ENCODE results near the gene LMF1.

The LMF1 gene

GRCh38 chr16:970766-971581, at the start of gene LMF1:
LMF1 (minus strand) TSS chr16:970984; CDS start chr16:970980, 4 bp downstream.
- ATAC-seq (peak; percentile 84), DNase-seq (peak; percentile 97)

- no peak for DNase-seq
- ATAC-seq = no peak
Observed at GRCh38 chr16:1020091-1020399, 49.3 kb upstream of the LMF1 start.

- no peak for DNase-seq
- no peak for ATAC-seq
Observed at GRCh38 chr16:1019231-1020090, 48.7 kb upstream of the LMF1 start.

- ATAC-seq (no peak), DNase-seq (no peak)
Observed at GRCh38 chr16:1018447-1019198, 47.8 kb upstream of the LMF1 start.

DNA sequence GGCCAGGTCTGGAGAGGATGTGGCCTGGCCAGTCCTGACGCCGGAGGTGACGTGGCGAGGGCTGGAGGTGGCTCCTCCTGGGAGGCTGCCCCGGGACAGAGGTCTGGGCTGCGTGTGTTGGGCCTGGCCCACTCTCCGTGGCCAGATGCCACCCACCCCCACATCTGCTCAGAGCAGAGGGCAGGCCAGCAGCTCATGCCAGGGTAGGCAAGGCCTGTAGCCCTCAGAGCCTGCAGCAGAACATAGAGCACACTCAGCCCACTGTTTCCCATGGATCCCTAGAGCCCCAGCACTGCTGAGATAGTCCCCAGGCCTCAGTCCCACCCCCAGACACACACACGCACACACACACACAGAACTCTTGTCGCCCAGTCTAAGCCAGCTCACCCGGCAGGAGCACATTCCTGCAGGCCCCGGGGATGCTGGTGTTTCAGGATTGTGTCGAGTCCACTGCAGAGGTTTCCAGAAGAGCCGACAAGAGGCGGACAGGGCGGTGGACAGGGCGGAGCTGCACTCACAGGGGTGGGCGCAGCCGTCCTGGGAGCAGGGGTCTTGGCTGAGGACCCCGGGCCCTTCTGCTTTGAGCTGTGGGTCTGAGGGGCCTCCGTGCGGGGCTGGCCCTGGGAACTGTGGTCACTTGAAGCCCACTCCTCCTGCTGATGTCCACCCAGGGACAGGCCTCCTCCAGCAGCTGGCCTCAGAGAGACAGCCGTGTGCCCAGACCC, 44.1 kb upstream of the LMF1 start:
- no peak for DNase-seq
- ATAC-seq = no peak

DNA sequence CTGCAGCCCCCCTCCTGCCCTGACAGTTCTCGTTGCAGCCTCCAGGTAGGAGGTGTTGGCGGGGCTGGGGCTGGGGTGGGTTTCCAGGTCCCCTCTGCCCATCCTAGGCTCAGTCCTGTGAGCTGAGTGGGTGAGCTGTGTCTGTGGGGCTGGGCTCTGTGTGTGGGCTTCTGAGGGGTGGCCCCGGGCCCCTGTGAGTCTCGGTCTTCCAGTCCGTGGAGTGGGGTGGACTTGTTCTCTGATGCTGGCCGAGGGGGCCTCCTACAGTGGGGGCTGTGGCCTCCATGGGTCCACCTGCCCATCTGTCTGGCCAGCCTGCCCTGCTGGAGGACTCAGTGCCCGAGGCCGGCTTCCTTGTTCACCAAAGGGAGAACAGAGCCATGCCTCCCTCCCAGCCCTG, 43.4 kb upstream of the LMF1 start:
- DNase-seq (no peak), ATAC-seq (no peak)

DNA sequence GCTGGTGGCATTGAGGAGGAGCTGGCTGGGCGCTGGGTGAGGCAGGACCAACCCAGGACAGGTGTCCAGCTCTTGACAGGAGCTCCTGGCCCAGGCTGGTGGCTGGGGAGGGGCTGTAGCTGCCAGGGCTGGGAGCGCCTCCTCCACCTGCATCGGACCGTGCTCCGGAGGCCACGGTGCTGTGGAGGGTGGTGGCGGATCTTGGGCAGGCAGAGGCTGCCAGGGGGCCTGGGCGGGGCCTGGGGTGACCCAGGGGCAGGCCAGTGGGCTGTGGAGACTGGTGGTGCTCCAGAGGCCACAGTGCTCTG, 42.8 kb upstream of the LMF1 start:
- no peak for DNase-seq
- ATAC-seq = no peak

- no peak for ATAC-seq
- no peak for DNase-seq
Observed at GRCh38 chr16:1012722-1013592, 42.2 kb upstream of the LMF1 start.

DNA sequence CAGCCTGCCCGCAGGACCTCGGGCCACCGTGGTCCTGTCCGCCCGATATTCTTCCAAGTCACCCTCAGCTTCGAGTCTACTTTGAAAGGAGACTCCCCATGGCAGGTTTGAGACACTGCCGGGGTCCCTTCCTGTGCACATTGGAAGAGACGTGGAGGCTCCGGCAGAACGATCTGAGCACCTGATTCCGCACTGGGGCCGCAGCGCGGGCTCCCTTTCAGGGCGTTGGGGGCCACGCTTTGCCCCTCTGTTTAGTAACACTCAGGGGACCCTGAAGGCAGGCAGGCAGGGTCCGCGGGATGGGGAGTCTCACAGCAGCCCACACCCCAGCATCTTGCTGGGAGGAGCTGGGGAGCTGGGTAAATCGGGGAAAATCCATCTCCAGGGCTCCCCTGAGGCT, 41.4 kb upstream of the LMF1 start:
- no peak for ATAC-seq

DNA sequence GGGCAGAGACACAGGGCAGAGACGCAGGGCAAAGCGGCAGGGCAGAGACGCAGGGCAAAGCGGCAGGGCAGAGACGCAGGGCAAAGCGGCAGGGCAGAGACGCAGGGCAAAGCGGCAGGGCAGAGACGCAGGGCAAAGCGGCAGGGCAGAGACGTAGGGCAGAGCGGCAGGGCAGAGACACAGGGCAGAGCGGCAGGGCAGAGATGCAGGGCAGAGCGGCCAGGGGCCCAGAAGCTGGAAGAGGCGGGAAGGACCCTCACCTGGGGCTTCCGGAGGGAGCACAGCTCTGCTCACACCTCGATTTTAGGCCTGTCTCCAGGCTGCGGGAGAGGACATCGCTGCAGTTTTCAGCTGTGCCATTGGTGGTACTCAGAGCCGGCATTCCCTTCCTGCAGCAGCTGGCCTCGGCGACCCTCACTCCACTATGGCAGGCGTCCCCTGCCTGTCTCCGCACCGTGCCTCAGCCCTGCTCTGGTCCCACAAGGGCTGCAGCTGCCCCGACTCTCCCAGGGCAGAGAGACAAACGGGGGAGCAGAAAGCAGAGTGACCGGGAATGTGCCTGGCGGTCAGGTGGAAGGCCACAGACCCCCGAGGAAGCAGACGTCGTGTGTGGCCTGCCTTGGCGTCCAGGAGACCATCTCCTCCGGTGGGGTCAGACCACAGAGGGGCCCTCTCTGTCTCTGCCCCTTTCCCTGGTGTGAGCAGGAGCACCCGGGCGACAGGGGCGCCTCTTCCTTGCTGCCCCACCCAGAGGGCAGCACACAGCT, 40.7 kb upstream of the LMF1 start:
- no peak for ATAC-seq
- no peak for DNase-seq

More for the DNA sequence above, 41.4 kb upstream of the LMF1 start:
- DNase-seq = no peak

DNA sequence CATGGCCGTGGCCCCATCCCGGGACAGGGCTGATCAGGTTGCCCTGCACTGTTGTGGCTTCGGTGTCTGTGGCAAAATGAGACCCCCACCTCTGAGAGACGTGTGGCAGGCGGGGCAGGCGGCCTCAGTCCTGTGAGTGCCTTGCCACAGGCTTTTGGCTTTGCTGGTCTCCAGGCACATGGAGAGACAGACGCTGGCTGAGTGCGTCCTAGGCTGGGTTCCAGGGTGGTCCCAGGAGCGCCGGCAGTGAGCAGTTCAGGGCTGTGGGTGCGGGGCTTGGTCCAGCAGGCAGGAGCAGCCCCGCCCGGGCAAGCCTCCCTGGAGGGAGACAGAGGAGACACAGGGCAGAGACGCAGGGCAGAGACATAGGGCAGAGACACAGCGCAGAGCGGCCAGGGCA, 40.0 kb upstream of the LMF1 start:
- DNase-seq (no peak), ATAC-seq (no peak)

DNA sequence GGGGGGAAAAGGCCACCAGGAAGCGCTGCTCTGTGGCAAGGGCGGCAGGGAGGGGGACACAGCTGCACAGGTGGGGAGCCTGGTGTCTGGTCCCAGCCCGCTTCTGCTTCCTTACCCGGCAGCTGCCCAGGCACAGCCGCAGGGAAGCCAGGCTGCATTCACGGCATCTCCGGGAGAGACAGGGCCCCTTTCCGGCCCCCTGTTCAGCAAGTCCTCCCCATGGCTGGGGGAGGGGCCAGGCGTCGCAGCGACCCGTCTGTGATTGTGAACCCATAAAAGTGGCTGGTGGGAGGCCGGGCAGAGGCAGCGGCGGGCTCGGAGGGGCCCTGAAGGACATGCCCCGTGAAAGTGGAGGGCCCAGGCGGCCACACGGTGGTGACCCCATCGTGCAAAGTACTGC, 39.5 kb upstream of the LMF1 start:
- ATAC-seq = no peak
- no peak for DNase-seq

- ATAC-seq = no peak
Observed at GRCh38 chr16:1009358-1010150, 38.8 kb upstream of the LMF1 start.

GRCh38 chr16:1008085-1008484, 37.3 kb upstream of the LMF1 start:
- no peak for ATAC-seq
- DNase-seq = no peak

More at GRCh38 chr16:1009358-1010150, 38.8 kb upstream of the LMF1 start:
- DNase-seq = no peak

GRCh38 chr16:1007284-1007850, 36.6 kb upstream of the LMF1 start:
- DNase-seq (no peak), ATAC-seq (no peak)

DNA sequence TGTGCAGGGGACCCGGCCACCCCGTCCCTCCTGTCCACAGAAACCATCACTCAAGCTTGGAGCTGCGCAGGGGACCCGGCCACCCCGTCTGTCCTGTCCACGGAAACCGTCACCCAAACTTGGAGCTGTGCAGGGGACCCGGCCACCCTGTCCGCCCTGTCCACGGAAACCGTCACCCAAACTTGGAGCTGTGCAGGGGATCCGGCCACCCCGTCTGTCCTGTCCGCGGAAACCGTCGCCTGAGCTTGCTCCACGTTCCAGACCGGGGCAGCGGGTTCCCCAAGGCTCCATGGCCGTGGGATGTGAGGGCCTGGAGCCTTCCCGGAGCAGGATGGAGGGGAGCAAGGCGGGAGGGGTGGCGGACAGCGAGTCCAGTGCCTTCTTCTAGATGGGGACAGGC, 36.0 kb upstream of the LMF1 start:
- no peak for ATAC-seq
- DNase-seq = no peak

DNA sequence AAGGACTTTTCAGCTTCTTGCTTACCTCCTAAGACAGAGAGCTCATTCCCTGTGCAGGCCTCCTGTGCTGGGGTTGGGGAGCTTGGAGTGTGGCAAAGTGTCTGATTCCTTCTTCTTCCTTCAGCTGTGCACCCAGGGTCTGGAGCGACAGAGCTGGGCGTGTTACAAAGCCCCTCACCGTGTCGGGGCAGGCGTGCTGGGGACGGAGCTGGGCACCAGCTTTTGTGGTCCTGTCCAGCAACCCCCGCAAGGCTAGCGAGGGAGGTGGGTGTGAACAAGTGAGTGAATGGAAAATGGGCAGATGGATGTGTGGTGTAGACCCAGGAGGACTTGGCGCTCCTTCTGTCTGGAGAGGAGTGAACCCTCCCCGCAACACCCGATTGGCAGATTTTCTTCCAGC, 34.5 kb upstream of the LMF1 start:
- ATAC-seq (no peak), DNase-seq (no peak)

- ATAC-seq (peak; percentile 53), DNase-seq (peak; percentile 71)
Observed at GRCh38 chr16:1003391-1004347, 32.9 kb upstream of the LMF1 start.

All from stimulated activated naive CD8-positive, alpha-beta T cell treated with anti-CD3 and anti-CD28 coated beads, Interleukin-15, Interleukin-2, amounts not matched to agents 100 U/mL and 50 U/mL, for 24 hours (primary cell).